GM13977 (cell line): Measurements from ENCODE around the gene RBM15.

ENCODE experiments used
- DNase-seq: peaks from one replicate; pipeline ENCODE4 v3.0.0; 2012; ENCODE audit warnings: low spot score
- CTCF ChIP-seq: IDR thresholded peaks from 2 replicates; pipeline ENCODE4 v1.5.1; 2012; ENCODE audit warnings: mild to moderate bottlenecking, control low read depth; ENCODE audit not compliant: insufficient read depth; ENCODE audit errors: extremely low read depth, missing control alignments
- in situ Hi-C: fragments of 300-500 bp; cut with MboI; formaldehyde crosslinking; loops from one replicate; pipeline ENCODE4 v1.12.0; 2022; ENCODE audit warnings: low sequenced_read_pairs, low pct_unique_long_range_greater_than_20kb, mixed read lengths, inconsistent platforms; ENCODE audit not compliant: unreplicated experiment

Gene RBM15

GRCh38 chr1:110328700-110329099 lies 10.5 kb upstream of the RBM15 start:
- TF ChIP-seq CTCF: no peak
- in situ Hi-C loops: no loop called here
- no peak for DNase-seq

GRCh38 chr1:110335265-110335664 lies 3.9 kb upstream of the RBM15 start:
- DNase-seq: no peak
- no peak for TF ChIP-seq CTCF
- in situ Hi-C loops: no loop called here

- in situ Hi-C loops: no loop called here
- TF ChIP-seq CTCF: no peak
- DNase-seq: no peak
Measured at GRCh38 chr1:110336300-110337039, 2.7 kb upstream of the RBM15 start.

GRCh38 chr1:110337704-110338308 lies 1.4 kb upstream of the RBM15 start:
- peak; percentile 34 for DNase-seq
- in situ Hi-C loops: no loop called here
- TF ChIP-seq CTCF: no peak

- peak; percentile 55 for TF ChIP-seq CTCF
- in situ Hi-C loops: no loop called here
- peak; percentile 95 for DNase-seq
Measured at GRCh38 chr1:110338309-110338885, 780 bp upstream of the RBM15 start.

- DNase-seq: peak; percentile 58
- in situ Hi-C loops: no loop called here
- TF ChIP-seq CTCF: no peak
Measured at GRCh38 chr1:110339407-110340206, 430 bp downstream of the RBM15 start.
